WTC11 (cell line): Measurements from ENCODE around the gene RCN1.

Experiments
- TCF7 ChIP-seq: sonication (generic); formaldehyde crosslinking; IDR thresholded peaks from 2 replicates; pipeline ENCODE4 v1.8.0; 2022; ENCODE audit warnings: mild to moderate bottlenecking, low read depth, missing genetic modification reagents, moderate library complexity
- TF ChIP-seq, protein P1 (sequence below): fragments of 200-600 bp; IDR thresholded peaks from 2 replicates; pipeline ENCODE4 v1.8.0; 2022; ENCODE audit warnings: antibody characterized with exemption
- TF ChIP-seq, protein P2 (sequence below): sonication (generic); formaldehyde crosslinking; IDR thresholded peaks from 2 replicates; pipeline ENCODE4 v1.8.1; 2023; ENCODE audit warnings: mild to moderate bottlenecking, missing genetic modification reagents, moderate library complexity
- TF ChIP-seq, protein P3 (sequence below): sonication (generic); formaldehyde crosslinking; IDR thresholded peaks from 2 replicates; pipeline ENCODE4 v1.8.1; 2022; ENCODE audit warnings: low read depth, mild to moderate bottlenecking, moderate library complexity, missing genetic modification reagents, borderline replicate concordance

DNA sequence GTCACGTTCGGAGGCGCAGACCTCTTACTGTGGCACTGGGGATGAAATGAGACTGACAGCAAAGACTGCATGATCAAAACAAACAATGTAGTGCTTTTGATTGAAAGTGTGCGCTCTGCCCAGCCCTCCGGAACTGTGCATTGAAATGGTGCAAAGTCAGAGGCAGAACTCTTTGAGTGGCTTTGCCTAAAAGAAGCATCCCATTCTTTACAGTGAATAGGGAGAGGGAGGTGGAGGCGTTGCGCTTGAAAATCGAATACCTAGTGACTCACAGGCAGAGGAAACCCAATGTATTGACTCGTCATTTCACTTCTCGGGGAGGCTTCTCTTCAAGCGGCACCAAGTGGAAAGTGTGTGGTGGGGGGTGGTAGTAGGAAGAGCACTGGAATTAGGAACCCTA lies 10.9 kb downstream of the RCN1 start:
- TF ChIP-seq, protein P1, sequence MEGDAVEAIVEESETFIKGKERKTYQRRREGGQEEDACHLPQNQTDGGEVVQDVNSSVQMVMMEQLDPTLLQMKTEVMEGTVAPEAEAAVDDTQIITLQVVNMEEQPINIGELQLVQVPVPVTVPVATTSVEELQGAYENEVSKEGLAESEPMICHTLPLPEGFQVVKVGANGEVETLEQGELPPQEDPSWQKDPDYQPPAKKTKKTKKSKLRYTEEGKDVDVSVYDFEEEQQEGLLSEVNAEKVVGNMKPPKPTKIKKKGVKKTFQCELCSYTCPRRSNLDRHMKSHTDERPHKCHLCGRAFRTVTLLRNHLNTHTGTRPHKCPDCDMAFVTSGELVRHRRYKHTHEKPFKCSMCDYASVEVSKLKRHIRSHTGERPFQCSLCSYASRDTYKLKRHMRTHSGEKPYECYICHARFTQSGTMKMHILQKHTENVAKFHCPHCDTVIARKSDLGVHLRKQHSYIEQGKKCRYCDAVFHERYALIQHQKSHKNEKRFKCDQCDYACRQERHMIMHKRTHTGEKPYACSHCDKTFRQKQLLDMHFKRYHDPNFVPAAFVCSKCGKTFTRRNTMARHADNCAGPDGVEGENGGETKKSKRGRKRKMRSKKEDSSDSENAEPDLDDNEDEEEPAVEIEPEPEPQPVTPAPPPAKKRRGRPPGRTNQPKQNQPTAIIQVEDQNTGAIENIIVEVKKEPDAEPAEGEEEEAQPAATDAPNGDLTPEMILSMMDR: no peak
- TF ChIP-seq, protein P2, sequence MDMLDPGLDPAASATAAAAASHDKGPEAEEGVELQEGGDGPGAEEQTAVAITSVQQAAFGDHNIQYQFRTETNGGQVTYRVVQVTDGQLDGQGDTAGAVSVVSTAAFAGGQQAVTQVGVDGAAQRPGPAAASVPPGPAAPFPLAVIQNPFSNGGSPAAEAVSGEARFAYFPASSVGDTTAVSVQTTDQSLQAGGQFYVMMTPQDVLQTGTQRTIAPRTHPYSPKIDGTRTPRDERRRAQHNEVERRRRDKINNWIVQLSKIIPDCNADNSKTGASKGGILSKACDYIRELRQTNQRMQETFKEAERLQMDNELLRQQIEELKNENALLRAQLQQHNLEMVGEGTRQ (CRISPR knock-in tag): no peak
- TF ChIP-seq, protein P3, sequence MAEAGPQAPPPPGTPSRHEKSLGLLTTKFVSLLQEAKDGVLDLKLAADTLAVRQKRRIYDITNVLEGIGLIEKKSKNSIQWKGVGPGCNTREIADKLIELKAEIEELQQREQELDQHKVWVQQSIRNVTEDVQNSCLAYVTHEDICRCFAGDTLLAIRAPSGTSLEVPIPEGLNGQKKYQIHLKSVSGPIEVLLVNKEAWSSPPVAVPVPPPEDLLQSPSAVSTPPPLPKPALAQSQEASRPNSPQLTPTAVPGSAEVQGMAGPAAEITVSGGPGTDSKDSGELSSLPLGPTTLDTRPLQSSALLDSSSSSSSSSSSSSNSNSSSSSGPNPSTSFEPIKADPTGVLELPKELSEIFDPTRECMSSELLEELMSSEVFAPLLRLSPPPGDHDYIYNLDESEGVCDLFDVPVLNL (CRISPR knock-in tag): no peak
- TF ChIP-seq TCF7 (CRISPR knock-in tag): no peak
